GM21737 (cell line): ENCODE data around the gene FSTL3.

Experiments
- ATAC-seq: cut with Tn5 transposase; IDR thresholded peaks from one replicate; pipeline ENCODE4 v1.9.1; 2021; ENCODE audit warnings: mild to moderate bottlenecking, moderate library complexity; ENCODE audit not compliant: unreplicated experiment

FSTL3 gene

DNA sequence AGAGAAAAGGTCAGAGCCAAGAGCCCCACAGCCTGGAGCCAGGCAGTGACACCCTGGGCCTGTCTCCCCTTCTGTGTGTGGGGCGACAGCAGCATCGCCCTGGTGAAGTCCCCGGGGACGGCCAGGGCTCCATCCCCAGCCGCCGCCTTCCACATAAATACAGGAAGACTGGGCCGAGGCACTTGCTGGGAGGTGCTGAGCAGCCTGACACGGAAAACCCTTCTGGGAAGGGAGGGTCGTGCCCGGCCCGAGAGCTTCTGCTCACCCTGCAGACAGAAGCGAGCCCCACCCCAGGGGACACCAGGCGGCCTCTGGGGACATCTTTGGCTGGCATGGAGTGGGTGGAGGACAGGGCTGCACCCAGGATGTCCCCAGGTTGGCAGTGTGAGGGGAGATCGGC is 31.4 kb upstream of the FSTL3 start:
- ATAC-seq, result no peak

GRCh38 chr19:645912-646778 is 30.0 kb upstream of the FSTL3 start:
- ATAC-seq, result no peak

GRCh38 chr19:646779-647565 is 29.2 kb upstream of the FSTL3 start:
- ATAC-seq, result no peak

DNA sequence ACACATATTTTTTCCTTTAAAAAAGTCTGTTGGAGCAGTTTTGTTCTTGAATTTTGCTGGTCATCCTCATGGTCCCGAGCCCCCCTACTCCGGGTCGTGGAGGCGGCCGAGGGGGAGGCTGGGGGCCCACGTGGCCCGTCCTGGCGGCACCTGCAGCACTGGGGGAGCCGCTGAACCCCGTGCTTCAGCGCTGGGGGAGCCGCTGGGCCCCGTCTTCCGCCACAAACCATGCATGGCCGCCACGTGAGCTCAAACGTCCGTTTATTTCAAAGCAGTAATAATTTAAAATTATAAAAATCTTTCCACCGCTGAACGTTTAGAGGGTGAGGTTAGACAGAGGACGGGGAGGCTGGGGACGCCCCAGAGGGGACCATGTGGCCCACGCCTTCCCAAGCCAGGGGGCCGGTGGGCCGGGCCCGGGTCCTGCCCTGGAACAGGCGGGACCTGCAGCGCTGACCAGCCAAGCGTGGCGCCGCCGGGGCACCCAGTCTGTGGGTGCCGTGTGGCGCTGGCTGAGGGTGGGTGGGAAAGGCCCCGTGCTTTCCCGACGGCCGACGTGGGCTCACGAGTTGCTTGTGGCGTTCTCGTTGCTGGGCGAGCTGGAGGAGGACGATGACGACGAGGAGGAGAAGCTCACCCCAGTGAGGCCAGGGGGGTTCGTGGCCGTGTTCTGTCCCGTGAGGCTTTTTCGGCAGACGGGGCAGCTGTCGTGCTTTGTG is 28.5 kb upstream of the FSTL3 start:
- no peak for ATAC-seq

DNA sequence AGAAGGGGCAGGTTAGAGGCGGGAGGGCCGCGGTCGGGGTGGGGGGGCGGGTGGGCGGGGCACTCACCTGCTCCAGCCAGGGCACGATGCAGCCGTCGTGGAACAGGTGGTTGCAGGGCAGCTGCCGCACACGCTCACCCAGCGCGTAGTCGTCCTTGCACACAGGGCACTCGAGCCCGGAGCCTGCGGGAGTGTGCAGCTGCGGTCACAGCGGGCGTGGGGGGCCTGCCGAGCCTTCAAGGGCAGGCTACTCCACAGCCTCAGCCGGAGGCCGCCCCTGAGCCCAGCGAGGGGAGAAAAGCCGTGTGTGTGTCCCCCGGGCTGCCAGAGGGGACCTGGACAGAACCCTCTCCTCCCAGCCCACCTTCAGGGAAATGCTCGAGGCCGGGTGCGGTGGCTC is 27.9 kb upstream of the FSTL3 start:
- no peak for ATAC-seq

GRCh38 chr19:648904-649801 is 27.0 kb upstream of the FSTL3 start:
- no peak for ATAC-seq

DNA sequence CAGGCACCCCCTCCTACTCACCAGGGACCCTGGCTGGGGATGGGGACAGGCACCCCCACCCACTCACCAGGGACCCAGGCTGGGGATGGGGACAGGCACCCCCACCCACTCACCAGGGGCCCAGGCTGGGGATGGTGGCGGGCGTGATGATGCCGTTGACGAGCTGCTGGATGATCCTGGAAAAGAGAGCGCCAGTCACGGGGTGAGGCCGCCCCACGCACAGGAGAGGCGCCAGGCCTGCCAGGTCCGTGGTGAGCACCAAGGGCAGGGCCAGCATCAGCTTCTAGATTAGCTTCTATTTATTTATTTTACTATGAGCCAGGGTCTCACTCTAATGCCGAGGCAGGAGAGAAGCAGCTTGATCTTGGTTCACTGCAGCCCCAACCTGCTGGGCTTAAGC is 26.1 kb upstream of the FSTL3 start:
- no peak for ATAC-seq

- no peak for ATAC-seq
Measured at GRCh38 chr19:651114-651818, 24.9 kb upstream of the FSTL3 start.

- no peak for ATAC-seq
Measured at GRCh38 chr19:651991-652390, 24.2 kb upstream of the FSTL3 start.

DNA sequence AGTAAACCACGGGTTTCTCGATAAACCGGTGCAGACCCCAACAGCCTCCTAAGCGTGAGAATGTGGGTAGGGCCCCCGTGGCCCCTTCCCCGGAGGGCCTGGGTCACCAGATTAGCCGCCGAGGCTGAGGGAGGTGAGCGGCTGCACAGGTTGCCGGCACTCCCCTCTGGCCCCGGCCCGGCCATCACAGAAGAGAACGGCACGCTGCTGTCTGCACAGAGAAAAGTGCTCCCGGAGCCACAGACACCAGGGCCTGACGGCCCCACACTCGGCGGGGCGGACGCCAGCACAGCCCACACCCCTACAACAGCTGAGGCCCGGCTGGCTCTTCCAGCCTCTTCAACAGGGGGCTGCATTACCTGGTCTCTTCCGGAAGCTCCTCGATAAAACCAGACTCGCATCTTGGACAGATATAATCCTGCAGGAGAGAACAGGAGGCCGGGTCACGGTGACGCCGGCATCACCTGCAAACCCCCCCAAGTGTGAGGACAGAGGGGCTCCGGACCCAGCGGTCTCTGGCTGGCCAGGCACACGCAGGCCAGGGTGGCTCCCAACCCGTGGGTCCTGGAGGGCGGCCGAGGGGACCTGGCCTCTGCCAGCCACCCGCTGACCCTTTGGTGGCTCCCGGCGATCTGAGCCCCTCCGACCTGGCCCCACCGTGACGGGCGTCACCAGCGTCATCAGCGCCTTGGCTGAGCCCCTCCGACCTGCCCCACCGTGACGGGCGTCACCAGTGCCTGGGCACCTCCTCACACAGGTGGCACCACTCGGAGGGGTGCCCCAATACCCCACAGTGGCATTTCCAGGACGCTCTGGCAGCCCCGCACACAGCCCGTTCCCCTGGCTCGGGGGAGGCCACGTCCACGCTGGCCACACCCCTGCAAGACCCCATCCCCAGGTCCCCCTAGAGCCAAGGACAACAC is 23.5 kb upstream of the FSTL3 start:
- ATAC-seq, result no peak

DNA sequence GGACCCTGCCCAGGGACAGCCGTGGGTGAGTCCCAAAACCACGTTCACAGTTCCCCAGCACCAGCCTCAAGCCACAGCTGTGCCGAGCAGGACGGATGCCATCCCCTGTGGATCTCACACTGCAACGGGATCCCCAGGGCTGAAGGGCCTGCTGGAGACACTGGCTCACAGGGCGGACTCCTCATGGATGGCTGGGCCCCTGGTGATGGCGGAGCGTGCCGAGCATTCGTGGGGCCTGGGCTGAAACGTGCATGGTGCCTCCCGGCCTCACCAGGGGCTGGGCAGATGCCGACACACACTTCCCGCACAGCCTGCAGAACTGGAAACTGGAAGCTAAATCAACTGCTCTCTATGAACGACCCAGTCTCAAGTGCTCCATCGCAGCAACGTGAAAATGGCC is 22.8 kb upstream of the FSTL3 start:
- no peak for ATAC-seq

DNA sequence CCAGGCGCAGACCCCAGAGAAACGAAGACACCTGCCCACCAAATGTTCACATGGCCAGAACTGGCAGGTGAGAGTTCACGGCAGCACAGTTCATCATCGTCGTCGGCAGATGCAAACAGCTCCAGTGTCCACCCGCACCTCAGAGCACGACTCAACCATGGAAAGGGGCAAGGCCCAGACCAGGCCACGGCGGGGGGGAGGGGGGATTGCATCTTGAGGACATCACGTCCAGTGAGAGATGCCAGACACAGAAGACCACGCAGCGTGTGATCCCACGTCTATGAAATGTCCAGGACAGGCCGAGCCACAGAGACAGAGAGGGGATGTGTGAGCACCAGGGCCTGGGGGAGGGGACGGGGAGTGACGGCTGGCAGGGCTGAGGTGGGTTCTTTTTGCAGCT is 20.5 kb upstream of the FSTL3 start:
- ATAC-seq, result no peak

DNA sequence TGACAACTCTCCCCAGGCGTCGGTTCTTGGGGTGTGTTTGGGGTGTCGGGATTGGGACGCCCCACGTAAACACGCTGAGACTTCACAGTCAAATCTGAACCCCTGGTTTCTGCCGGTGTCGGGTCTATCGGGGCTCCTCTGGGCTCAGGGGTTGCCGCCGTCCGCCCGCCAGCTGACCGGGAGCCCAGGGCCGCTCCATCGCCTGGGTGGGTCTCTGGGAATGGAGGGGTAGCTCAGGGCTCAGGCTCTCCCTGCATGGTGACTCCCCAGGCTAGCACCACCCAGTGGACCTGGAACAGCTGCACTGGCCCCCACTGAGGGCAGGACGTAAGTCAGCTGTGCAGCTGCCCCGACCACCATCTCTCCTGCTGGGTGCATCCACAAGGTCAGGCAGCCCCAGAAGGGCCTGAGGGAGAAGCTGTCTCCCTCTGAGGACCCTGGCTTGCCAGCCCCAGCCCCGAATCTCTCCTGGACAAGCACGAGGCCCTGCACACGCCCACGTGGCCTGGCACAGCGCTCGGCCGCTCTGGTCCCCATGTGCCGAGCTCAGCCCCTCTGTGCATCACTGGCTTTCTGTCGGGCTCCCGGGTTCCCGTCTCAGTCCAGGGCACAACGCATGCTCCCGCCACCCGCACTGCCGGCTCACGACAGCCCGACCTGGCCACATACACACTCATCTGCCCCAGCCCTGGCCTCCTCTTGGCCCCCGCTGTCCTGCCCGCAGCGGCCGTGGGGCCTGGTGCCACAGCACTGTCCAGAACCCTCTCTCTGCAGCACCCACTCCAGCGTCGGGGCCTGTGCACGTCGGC is 19.2 kb upstream of the FSTL3 start:
- ATAC-seq, result no peak

DNA sequence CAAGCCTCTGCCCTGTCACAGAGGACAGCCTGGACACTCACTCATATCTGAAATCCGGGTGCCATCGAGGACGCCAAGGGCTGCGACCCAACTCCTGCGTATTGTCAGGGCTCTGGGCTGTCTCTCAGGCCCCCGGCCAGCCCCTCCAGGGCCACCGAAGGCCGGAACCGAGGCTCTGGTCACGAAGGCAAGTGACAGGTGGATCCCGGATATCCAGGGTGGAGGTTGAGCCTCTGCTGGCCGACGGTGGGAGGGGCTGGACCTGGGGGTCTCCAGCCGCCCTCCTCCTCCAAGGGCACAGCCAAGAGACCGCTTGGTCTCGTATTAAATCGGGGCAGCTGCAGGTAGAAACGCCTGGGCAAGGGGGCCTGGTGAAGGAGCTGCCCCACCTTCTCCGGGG is 18.6 kb upstream of the FSTL3 start:
- no peak for ATAC-seq

GRCh38 chr19:658059-658839 is 17.9 kb upstream of the FSTL3 start:
- no peak for ATAC-seq

DNA sequence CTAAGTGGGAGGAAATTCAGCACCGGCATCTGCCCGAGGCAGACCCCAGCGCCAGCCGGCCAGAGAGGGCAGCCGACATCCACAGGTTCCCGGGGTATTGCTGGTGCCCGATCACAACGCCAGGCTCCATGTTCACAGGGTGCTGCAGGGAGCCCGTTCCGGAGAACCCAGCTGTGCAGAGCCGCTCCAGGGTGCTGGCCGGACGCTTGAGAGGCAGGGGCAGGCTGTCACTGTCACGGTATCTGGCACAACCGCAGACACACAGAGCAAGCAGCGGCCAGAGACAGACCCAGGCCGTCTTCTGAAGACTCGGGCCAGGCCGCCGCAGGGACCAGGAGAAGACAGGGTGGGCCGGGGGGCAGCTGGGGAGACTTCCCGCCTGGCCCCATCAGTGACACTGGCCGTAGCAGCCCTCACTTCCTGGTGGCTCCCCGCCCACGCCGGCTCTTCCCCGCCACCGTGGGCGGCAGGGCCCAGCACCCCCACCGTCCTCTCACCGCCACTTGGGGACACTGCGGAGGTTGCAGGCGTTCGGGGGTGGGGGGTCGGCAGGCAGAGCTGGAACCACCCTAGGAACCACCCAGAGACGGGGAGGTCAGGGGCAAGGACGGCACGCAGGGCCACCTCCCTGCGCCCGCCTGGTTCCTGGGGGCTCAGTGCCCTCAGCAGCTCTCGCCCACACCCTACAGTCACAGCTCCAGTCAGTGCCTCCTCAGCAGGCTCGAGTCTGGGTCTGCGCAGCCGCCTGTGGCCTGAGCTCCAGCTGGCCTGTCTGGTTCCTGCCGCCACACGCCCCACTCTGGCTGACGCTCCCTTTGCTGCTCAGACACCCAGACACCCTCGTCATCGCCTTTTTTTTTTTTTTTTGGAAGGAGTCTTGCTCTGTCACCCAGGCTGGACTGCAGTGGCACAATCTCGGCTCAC is 17.0 kb upstream of the FSTL3 start:
- no peak for ATAC-seq
